AG04449 (cell line): Measurements from ENCODE around the gene ANKS1A.

ENCODE experiments used
- CTCF ChIA-PET: fragments of 350-600 bp; formaldehyde crosslinking; extraction: SDS; loops from one replicate; lab custom pipeline; 2021; ENCODE audit warnings: antibody characterized with exemption; lab: Yijun Ruan, JAX
- POLR2A ChIA-PET: fragments of 400-600, 350-600 bp; formaldehyde crosslinking; extraction: SDS; loops from one replicate; lab custom pipeline; 2020; ENCODE audit warnings: antibody characterized with exemption, inconsistent platforms; lab: Yijun Ruan, JAX
- DNase-seq: peaks from one replicate; pipeline ENCODE4 v3.0.0-alpha.2; 2010; ENCODE audit warnings: low read depth, low spot score
- H3K4me3 ChIP-seq: 2 replicates; pipeline ENCODE4 v1.5.1; 2011; ENCODE audit warnings: low read depth, mild to moderate bottlenecking, control low read depth, low read length
- CTCF ChIP-seq: IDR thresholded peaks from one replicate; pipeline ENCODE4 v1.5.1; 2011; ENCODE audit warnings: mild to moderate bottlenecking, moderate library complexity, low read length, control low read depth, inconsistent platforms; ENCODE audit not compliant: insufficient read depth; ENCODE audit errors: missing control alignments

Gene ANKS1A

GRCh38 chr6:35058358-35058675 lies 169.3 kb downstream of the ANKS1A start:
- ChIA-PET CTCF (interaction anchor here (0.8 to 3.7 kb wide), 2 partner anchors 9 to 71 kb away, joined by 5 to 12 read pairs; no protein-coding TSS in a partner anchor), POLR2A (no interaction called here)
- DNase-seq = no peak
- TF ChIP-seq CTCF = no peak
- H3K4me3 ChIP-seq = no peak overlapping the region

GRCh38 chr6:35058865-35059522 lies 169.9 kb downstream of the ANKS1A start:
- no peak overlapping the region for H3K4me3 ChIP-seq
- DNase-seq = no peak
- CTCF ChIA-PET = interaction anchor here (1.6 to 3.7 kb wide), 2 partner anchors 9 to 10 kb away, joined by 4 to 12 read pairs; no protein-coding TSS in a partner anchor
- POLR2A ChIA-PET = no interaction called here
- TF ChIP-seq CTCF = no peak

- no peak overlapping the region for H3K4me3 ChIP-seq
- CTCF ChIA-PET = interaction anchor here (0.9 to 3.7 kb wide), 3 partner anchors 10 to 80 kb away, joined by 4 to 12 read pairs (median 4); no protein-coding TSS in a partner anchor
- POLR2A ChIA-PET = no interaction called here
- no peak for DNase-seq
- no peak for TF ChIP-seq CTCF
These were observed 170.7 kb downstream of the ANKS1A start for GRCh38 chr6:35059596-35060345.

GRCh38 chr6:35061102-35061615 lies 172.1 kb downstream of the ANKS1A start:
- POLR2A ChIA-PET = no interaction called here
- CTCF ChIA-PET = interaction anchor here (0.8 to 3.7 kb wide), 4 partner anchors 12 to 78 kb away, joined by 3 to 12 read pairs (median 4); no protein-coding TSS in a partner anchor
- no peak for TF ChIP-seq CTCF
- no peak overlapping the region for H3K4me3 ChIP-seq
- DNase-seq = no peak

- no peak for DNase-seq
- POLR2A ChIA-PET = no interaction called here
- no peak for TF ChIP-seq CTCF
- H3K4me3 ChIP-seq = no peak overlapping the region
- CTCF ChIA-PET = interaction anchor here (1.6 to 3.7 kb wide), 2 partner anchors 13 to 74 kb away, joined by 3 to 12 read pairs; no protein-coding TSS in a partner anchor
These were observed 172.8 kb downstream of the ANKS1A start for GRCh38 chr6:35061651-35062410.
